HG02981 (cell line): ENCODE results near the gene UNCX.
"Not testable (repeated sequence)": the region's sequence is repeated elsewhere in the genome, so short reads cannot be mapped to it uniquely, and the experiment has no call there.

Source experiments
- ATAC-seq: cut with Tn5 transposase; IDR thresholded peaks from one replicate; pipeline ENCODE4 v1.9.1; 2021; ENCODE audit warnings: mild to moderate bottlenecking, moderate library complexity; ENCODE audit not compliant: unreplicated experiment

UNCX gene

DNA sequence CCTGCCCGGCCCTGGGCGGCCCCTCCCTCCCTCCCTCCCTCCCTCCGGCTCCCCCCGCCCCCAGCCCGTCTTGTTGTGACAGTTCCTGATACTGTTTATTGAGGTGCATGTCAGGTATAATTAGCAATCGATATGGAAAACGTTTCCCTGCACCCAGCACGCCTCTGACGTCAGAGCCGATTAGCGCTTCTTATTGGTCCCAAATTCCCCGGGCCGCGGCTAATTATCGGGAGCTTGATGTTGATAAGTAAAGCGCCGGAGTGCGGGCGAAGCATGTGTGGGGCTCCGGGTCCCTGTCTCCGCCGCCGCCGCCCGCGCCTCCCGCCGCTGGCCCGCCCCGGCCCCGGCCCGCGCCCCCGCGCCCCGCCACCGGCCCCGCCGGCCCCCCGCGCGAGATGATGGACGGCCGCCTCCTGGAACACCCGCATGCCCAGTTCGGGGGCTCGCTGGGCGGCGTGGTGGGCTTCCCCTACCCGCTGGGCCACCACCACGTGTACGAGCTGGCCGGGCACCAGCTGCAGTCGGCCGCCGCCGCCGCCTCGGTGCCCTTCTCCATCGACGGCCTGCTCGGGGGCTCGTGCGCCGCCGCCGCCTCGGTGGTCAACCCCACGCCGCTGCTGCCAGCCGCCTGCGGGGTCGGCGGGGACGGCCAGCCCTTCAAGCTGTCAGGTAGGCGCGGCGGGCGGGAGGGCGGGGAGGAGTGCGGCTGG lies at the start of gene UNCX:
TSS of gene UNCX (plus strand) at position 250 of the 710 bp plus-strand sequence. CDS start at position 396, 146 bp downstream.
- no peak for ATAC-seq

DNA sequence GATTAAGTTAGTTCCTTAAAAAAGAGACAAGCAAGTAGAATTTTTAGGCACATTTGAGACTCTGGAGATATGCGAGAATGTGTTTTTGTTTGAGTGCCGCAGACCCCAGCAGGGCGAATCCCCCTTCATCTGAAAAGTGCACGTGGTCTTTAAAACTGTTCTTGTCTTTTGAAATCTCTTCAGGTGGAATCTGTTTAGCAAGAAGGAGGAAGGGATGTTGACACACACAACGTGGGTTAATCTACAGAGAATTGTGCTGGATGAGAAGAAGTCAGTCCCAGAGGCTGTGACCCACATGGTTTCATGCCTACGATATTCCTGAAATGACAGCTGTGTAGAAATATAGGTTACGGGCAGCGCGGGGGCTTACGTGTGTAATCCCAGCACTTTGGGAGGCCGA lies 45.5 kb upstream of the UNCX start:
- no peak for ATAC-seq

DNA sequence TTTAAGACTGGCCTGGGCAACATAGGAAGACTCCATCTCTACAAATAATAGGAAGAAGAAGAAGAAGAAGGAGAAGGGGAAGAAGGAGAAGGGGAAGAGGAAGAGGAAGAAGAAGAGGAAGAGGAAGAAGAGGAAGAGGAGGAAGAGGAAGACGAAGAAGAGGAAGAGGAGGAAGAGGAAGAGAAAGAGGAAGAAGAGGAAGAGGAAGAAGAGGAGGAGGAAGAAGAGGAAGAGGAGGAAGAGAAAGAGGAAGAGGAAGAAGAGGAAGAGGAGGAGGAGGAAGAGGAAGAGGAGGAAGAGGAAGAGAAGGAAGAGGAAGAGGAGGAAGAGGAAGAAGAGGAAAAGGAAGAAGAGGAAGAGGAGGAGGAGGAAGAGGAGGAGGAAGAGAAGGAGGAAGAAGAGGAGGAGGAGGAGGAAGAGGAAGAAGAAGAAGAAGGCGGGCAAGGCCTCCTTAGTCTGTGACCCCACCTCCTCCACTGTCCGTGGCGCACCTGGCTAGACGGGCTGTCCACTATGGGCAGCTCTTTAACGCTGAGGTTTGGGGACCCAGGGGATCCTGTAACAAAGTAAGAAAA lies 43.9 kb upstream of the UNCX start:
- ATAC-seq, result no peak

DNA sequence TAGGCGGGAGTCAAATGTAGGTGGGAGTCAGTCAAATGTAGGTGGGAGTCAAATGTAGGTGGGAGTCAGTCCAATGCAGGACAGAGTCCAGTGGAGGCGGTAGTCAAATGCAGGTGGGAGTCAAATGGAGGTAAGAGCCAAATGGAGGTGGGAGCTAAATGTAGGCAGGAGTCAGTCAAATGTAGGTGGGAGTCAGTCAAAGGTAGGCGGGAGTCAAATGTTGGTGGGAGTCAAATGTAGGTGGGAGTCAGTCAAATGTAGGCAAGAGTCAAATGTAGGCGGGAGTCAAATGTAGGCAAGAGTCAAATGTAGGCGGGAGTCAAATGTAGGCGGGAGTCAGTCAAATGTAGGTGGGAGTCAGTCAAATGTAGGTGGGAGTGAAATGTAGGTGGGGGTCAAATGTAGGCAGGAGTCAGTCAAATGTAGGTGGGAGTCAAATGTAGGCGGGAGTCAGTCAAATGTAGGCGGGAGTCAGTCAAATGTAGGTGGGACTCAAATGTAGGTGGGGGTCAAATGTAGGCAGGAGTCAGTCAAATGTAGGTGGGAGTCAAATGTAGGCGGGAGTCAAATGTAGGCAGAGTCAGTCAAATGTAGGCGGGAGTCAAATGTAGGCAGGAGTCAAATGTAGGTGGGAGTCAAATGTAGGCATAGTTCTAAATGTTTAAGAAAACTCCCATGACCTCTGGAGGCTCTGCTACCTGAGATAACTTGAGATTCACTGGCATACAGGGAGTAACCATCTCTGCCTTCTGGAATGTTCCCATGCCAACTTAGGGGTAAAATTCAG lies 42.5 kb upstream of the UNCX start:
- ATAC-seq, result no peak

DNA sequence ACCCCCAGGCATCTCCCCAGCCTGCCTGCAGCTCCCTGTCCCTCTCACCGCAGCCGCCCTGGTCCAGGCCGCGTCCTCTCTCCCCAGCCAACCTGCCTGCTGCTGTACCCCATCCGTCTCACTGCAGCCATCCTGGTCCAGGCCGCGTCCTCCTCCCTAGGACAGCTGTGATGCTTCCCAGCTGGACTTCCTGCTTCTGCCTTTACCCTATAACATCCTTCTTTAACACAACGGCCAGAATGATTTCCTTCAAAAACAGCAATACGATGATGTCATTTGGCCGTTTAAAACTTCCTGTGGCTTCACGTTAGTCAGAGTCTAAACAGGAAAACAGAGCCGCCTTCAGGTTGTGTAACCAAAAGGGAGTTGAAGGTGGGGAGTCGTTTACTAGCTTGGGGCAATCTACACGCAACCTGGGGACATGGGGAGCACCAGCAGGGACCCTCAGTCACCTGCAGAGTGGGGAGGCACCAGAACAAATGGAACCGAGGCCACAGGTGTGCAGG lies 40.4 kb upstream of the UNCX start:
- ATAC-seq, result no peak

DNA sequence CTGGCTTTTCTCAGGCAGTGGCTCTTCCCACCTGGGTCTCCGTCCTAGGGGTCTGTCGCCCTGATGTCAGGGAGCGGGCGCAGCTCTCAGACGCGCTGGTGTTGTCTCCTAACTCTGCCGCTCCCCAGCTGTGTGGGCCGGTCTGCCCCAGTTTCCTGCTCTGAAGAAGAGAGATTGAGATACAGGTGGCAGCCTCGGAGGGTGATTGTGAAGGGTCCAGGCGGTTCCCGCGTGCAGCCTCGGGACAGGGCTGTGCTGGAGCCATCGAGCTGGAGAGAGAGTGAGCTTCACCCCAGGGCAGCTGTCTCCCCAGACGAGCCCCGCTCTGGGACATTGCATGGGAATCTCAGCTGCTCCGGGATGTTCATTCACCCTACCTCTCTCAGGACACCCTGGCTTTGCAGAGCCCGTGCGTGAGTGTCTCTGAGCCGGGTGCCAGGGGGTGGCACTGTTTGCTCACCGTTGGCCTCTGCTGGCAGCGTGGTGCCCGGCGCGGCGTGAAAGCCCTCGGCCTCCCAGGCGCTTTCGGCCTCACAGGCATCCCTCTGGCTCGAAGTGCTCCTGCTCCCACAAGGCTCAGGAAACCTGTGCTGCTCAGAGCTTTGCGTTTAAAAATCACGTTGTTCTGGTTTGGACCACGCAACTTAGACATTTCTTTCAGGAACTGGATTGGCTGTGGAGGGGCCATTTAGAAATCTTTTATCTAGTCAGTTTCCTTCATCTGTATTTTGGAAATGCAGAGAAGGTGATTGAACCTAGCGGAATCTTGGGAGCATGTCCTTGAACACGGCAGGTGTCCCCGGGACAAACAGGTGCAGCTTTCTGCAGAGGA lies 38.9 kb upstream of the UNCX start:
- ATAC-seq, result no peak

DNA sequence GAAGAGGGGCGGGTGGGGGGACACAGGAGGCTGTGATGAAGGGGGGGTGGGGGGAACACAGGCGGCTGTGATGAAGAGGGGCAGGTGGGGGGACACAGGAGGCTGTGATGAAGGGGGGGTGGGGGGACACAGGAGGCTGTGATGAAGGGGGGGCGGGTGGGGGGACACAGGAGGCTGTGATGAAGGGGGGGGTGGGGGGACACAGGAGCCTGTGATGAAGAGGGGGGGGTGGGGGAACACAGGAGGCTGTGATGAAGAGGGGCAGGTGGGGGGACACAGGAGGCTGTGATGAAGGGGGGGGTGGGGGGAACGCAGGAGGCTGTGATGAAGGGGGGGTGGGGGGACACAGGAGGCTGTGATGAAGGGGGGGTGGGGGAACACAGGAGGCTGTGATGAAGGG lies 36.2 kb upstream of the UNCX start:
- ATAC-seq, result not testable (repeated sequence)

DNA sequence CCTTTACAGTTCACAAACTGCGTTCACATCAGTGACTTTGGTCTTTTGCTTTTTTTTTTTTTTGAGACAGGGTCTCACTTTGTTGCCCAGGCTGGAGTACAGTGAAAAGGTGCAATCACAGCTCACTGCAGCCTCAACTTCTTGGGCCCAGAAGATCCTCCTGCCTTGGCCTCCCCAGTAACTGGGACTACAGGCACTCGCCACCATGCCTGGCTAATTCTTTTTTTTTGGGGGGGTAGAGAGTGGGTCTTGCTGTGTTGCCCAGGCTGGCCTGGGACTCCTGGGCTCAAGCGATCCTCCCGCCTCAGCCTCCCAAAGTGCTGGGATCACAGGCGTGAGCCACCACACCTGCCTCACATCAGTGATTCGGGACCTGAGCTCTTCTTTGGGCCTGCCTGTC lies 35.7 kb upstream of the UNCX start:
- no peak for ATAC-seq

DNA sequence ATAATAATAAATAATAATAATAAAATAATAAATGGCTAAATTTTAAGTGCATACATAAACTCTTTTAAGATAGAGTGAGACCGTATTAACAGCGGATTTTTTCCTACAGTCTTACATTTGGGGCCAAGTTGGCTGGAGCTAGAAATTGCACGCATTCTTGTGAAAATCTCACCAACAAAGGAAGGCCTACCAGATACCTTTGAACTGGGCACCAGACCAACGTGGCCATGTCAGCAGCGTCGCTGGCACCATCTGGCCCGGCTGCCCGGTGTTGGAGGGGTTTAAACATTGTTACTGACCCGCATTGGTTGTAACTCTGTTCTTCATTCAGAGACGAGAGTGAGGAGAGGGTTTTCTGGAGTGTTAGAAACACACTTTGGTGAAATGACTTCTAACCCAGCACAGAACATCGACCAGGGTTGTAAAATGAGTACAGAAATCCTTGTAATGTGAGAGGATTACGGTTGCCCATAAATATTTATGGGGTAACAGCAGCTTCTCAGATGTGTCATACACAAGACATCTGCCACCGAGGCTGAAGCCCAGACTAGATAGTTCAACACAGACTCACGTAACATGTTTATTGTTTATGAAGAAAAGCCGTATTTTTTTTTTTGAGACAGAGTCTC lies 34.6 kb upstream of the UNCX start:
- ATAC-seq, result no peak

DNA sequence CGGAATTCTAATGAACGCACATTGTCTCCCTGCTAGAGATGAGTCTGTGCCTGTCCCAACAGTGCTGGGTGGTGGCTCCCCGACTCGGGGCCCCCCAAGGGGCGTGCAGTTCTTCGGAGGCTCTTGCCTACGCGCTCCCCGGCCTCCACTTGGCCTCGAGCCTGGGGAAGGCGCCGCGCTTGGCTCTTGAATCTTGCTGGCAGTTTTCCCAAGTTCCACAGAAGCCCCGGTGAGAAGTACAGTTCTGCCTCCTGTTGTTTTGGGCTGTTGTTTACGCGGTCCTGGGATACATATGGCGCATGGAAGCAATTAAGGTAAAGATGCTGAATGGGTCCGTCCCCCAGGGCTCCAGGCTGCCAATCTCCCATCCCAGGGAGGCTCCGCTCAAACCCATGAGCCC lies 32.6 kb upstream of the UNCX start:
- ATAC-seq, result no peak

DNA sequence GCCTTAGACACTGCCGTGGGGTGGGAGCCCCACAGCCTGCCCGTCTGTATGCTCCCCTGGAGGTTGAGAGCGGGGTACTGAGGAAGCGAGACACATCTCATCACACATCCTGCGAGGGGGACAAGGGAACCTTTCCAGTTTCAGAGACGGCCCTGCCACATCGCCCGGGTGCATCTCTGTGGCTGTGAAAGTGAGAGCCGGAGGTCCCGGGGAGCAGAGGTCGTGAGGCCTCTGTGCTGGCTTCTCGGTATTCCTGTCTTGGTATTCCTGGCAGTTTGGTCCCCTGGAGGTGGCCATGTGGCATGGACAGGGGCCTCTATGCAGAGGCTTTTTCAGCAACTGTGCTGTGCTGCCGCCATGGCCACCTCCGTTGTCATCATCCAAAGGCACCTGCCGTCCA lies 30.8 kb upstream of the UNCX start:
- ATAC-seq, result no peak

DNA sequence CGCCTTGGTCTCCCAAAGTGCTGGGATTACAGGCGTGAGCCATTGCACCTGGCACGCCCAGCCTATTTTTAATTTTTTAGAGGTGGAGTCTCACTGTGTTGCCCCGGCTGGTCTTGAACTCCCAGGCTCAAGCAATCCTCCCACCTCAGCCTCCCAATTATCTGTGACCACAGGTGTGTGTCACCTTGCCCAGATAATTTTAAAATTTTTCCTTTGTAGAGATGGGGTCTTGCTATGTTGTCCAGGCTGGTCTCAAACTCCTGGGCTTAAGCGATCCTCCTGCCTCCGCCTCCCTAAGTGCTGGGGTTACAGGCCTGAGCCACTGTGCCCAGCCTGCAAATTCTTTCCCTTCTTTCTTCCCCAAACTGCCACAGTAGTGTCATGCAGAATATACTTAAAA lies 29.8 kb upstream of the UNCX start:
- ATAC-seq, result not testable (repeated sequence)

DNA sequence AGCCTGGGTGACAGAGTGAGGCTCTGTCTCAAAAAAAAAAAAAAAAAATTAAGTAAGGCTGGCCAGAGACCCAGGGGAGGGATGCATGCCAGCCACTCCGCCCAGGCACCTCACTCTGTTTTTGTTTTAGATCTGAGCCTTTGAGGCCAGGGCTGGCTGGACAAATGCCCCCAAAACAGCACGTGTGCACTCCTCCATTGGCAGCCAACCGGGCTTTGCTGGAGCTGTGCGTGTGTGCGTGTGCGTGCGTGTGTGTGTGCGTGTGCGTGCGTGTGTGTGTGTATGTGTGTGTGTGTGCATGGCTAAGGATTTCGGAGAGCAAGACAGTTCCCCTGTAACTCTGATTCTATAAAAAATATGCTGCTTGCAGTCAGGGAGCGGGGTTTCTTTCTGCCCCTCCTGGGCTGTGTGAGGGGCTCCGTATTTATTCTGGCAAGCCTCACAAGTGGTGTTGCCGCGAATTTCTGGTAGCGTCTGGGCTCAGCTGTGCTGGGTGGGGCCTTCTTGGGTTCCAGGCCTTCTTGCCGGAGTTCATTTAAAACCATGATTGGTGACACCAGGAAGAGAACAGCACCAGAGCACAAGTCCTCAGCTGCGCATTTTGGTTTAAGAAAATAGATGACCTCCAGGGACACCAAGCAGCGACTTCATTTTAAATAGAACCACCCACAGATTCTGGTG lies 28.1 kb upstream of the UNCX start:
- ATAC-seq, result no peak

DNA sequence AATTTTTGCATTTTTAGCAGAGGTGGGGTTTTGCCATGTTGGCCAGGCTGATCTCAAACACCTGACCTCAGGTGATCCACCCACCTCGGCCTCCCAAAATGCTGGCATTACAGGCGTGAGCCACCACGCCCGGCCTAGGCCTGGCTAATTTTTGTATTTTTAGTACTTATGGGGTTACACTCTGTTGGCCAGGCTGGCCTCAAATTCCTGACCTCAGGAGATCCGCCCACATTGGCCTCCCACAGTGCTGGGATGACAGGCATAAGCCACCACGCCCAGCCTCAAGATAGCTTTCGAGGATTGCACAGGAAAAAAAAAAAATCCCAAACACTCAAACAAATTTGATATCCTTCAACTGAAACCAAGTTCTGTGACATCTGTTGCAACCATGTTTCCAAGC lies 26.9 kb upstream of the UNCX start:
- not testable (repeated sequence) for ATAC-seq

DNA sequence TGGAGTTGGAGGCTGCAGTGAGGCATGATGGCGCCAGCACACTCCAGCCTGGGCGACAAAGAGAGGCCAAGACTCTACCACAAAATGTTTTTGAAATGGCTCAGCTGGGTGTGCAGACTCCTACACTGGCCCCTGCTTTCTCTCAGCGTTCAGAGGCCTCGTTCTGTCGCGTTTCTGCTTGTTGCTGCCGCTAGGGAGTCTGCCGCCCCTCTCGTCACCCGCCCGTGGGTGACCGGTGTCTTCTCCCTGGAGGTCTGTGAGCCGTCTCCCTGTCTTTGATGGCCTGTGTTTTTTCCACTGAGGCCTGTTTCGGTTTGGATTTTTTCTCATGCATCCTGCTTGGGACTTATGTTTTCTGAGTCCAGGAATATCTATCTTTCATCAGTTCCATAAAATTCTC lies 23.6 kb upstream of the UNCX start:
- no peak for ATAC-seq

DNA sequence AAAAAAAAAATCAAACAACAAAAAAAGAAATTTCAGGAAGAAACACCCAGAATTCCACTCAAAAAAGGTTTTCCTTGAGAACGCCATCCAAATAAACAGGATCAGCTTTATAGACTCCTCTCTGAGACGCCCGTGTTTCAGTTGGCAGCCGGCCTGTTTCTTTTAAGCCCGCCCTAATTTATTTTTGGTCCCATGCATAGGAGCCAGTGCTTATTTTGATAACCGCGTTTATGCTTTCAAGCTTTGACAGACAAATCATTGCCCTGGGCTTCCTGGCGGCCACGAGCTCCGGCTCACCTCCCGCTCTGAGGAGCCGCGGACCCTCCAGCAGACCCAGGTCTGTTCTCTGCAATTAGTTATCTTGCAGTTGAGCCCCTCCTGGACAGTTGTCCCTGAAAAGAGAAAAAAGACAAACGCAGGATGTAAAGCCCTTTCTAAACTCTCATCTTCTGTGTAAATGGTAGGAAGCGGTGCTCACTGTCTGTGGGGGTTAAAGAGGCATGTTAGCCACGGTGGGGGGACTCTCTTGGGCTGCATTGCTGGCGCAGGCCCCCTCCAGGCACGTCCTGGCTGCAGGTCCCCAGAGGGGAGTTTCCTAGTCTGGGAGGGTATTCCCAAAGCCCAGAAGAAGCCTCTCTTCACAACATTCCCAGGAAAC lies 22.2 kb upstream of the UNCX start:
- ATAC-seq, result no peak

DNA sequence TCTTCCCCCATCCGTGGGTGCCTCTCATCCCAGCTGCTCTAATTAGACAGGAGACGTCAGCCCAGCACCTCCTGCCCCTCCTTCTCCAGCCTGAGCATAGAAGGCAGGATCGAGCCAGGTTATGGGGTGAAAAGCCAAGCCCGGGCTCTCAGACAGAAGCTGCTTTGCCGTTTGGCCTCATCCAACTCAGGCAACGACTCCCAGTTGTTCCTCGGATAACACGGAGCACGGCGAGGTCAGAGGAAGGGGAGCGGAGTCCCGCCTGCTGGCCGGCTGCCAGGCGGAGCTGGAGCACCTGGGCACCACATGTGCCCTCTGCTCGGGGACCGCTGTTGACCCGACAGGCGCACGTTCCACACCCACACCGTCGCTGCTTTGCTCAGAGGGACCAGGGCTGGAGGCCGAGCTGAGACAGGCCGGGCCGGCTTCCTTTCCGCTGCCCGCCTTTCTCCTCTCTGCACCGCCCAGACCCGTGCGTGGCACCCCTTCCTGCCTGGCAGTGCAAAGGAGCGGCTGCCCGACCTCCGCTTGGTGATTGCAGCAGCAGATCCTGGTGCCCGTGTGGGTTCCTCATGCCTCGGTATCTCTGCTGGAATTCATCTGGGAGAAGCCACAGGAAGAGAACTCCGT lies 21.6 kb upstream of the UNCX start:
- ATAC-seq, result no peak

DNA sequence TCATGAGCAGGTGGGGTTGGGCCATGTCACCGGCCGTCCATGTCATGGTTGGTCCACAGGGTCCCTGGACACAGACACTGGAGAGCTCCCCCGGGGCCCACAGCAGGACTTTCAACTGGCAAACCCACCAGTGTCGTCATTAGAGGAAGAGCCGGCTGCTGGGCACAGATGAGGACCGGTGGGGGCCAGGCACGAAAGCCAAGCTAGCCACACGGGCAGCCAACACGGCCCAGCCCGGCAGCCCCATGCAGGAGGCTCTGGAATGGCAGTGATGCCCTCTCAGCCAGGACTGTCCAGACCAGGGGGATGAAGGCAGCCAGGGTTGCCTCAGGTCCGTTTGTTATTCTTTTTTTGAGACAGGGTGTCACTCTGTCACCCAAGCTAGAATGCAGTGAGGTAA lies 21.1 kb upstream of the UNCX start:
- no peak for ATAC-seq

DNA sequence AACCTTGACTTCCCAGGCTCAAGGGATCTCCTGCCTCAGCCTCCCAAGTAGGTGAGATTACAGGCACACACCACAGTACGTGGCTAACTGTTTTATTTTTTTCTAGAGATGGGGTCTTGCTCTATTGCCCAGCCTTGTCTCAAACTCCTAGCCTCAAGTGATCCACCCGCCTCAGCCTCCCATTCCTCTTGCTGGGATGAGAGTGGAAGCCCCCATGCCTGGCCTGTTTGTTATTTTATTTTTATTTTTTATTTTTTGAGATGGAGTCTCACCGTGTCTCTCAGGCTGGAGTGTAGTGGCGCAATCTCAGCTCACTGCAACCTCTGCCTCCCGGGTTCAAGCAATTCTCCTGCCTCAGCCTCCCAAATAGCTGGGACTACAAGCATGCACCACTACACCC lies 20.6 kb upstream of the UNCX start:
- ATAC-seq, result not testable (repeated sequence)
